Measurements from ENCODE around the gene CCNJL. TPM values are rescaled to one million over a fixed set of nuclear protein-coding genes. Genes with fewer than 3 reads are reported as not detected.

The CCNJL gene
- total RNA-seq, 4 donors from 2014 or later: under 0.01 to 5.8 (median 2.6) TPM; not detected in 1

- no peak for TF ChIP-seq POLR2A (IDR thresholded peaks at IDR 0.05)
- TF ChIP-seq, protein P1, sequence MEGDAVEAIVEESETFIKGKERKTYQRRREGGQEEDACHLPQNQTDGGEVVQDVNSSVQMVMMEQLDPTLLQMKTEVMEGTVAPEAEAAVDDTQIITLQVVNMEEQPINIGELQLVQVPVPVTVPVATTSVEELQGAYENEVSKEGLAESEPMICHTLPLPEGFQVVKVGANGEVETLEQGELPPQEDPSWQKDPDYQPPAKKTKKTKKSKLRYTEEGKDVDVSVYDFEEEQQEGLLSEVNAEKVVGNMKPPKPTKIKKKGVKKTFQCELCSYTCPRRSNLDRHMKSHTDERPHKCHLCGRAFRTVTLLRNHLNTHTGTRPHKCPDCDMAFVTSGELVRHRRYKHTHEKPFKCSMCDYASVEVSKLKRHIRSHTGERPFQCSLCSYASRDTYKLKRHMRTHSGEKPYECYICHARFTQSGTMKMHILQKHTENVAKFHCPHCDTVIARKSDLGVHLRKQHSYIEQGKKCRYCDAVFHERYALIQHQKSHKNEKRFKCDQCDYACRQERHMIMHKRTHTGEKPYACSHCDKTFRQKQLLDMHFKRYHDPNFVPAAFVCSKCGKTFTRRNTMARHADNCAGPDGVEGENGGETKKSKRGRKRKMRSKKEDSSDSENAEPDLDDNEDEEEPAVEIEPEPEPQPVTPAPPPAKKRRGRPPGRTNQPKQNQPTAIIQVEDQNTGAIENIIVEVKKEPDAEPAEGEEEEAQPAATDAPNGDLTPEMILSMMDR (IDR thresholded peaks at IDR 0.05): no peak
- no peak overlapping the region for H3K4me3 ChIP-seq
- no peaks in the 10 kb centered on the region for H3K4me1 ChIP-seq
- H3K36me3 ChIP-seq: no peaks in the 10 kb centered on the region
- H3K27me3 ChIP-seq: no peaks in the 10 kb centered on the region
- H3K27ac ChIP-seq: no peak overlapping the region
- no peak for DNase-seq
- intact Hi-C loops (cut with DNase I; ENCODE audit: low total_unique reads): no loop called here
- H3K9me3 ChIP-seq: no peaks in the 10 kb centered on the region
These were observed 8.7 kb downstream of the CCNJL start for GRCh38 chr5:160303690-160304089.

DNA sequence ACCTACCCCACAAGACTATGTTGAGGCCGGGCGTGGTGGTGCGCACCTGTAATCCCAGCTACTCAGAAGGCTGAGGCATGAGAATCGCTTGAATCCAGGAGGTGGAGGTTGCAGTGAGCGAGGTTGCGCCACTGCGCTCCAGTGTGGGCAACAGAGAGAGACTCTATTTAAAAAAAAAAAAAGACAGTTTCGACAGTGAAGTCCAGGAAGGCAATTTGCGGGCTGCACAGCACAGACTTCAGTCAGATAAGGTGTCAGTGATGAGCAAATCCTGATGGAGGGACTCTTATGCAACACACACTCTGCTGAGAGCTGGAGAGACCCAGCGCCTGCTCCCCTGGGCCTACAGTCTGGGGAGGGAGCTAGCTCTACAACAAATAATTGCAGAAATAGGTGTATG lies 14.2 kb downstream of the CCNJL start:
- Histone ChIP-seq H3K4me3 (no peak overlapping the region), H3K4me1 (no peaks in the 10 kb centered on the region), H3K27me3 (no peaks in the 10 kb centered on the region), H3K27ac (no peak overlapping the region), H3K36me3 (no peaks in the 10 kb centered on the region), H3K9me3 (no peaks in the 10 kb centered on the region)
- intact Hi-C loops (cut with DNase I; ENCODE audit: low total_unique reads): no loop called here
- TF ChIP-seq POLR2A (IDR thresholded peaks at IDR 0.05): no peak
- TF ChIP-seq, protein P1 (IDR thresholded peaks at IDR 0.05): no peak
- DNase-seq: no peak

- DNase-seq: no peak
- intact Hi-C loops (cut with DNase I; ENCODE audit: low total_unique reads): no loop called here
- TF ChIP-seq, protein P1 (IDR thresholded peaks at IDR 0.05): no peak
- no peak for TF ChIP-seq POLR2A (IDR thresholded peaks at IDR 0.05)
- Histone ChIP-seq H3K4me1 (no peaks in the 10 kb centered on the region), H3K27me3 (no peaks in the 10 kb centered on the region), H3K27ac (no peak overlapping the region), H3K4me3 (no peak overlapping the region), H3K9me3 (no peaks in the 10 kb centered on the region), H3K36me3 (no peaks in the 10 kb centered on the region)
These were observed 14.6 kb downstream of the CCNJL start for GRCh38 chr5:160297776-160298175.

DNA sequence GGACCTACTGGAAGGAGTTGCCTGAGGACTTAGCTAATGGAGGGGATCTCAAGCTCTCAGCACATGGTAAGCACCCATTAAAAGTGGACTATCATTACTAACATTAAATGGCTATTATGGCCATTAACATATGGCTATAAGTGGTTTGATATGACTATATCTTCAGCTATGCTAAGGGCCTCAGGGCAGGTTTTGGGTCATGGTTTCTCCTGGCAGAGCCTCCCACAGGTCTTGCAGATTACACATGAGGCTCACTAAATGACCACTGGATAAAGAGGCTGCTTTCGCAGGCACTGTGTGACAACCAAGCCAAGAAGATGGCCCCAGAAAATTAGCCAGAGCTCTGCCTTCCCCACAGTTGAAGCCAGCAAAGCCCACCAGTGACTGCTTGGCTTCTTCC lies 15.4 kb downstream of the CCNJL start:
- Histone ChIP-seq H3K9me3 (no peaks in the 10 kb centered on the region), H3K36me3 (no peaks in the 10 kb centered on the region), H3K4me3 (no peak overlapping the region), H3K27ac (no peak overlapping the region), H3K4me1 (no peaks in the 10 kb centered on the region), H3K27me3 (no peaks in the 10 kb centered on the region)
- intact Hi-C loops (cut with DNase I; ENCODE audit: low total_unique reads): no loop called here
- TF ChIP-seq POLR2A (IDR thresholded peaks at IDR 0.05): no peak
- TF ChIP-seq, protein P1 (IDR thresholded peaks at IDR 0.05): no peak
- DNase-seq: no peak

- no peak for DNase-seq
These were observed 15.9 kb downstream of the CCNJL start for GRCh38 chr5:160296496-160296895.

More at GRCh38 chr5:160296496-160296895, 15.9 kb downstream of the CCNJL start:
- Histone ChIP-seq H3K36me3 (no peaks in the 10 kb centered on the region), H3K27me3 (no peaks in the 10 kb centered on the region), H3K4me1 (no peaks in the 10 kb centered on the region), H3K27ac (no peak overlapping the region), H3K9me3 (no peaks in the 10 kb centered on the region), H3K4me3 (no peak overlapping the region)
- intact Hi-C loops (cut with DNase I; ENCODE audit: low total_unique reads): no loop called here
- no peak for TF ChIP-seq POLR2A (IDR thresholded peaks at IDR 0.05)
- TF ChIP-seq, protein P1 (IDR thresholded peaks at IDR 0.05): no peak

Data from uterus (tissue), 4 donors.